ENCODE data around the gene TFIP11.

Gene TFIP11

DNA sequence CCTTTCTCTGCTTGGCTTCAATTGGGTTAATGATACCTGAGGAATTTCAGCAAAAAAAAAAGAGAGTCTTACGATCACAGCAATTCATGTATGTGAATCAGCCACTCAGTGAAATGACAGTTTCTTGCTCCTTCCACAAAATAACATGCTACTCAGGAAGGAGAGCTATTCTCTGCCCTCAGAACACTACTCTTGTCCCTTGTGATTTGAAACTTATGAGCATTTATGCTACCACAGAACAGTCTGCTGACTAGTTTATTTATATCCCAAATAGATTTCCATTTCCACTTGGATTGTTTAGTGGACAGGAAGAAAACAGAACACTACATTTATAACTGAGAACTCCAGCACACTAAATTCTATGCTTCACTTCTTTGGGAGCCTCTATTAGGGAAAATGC, 8.5 kb downstream of the TFIP11 start:
- DNase-seq (ENCODE audit: low read depth in 2 of 2), result no peak

- no peak for DNase-seq (ENCODE audit: low read depth in 2 of 2)
Observed at GRCh38 chr22:26502688-26503561, 9.3 kb downstream of the TFIP11 start.

GRCh38 chr22:26501996-26502395, 10.3 kb downstream of the TFIP11 start:
- DNase-seq (ENCODE audit: low read depth in 2 of 2), result no peak

- DNase-seq (ENCODE audit: low read depth in 2 of 2), result no peak
Observed at GRCh38 chr22:26499188-26499703, 13.0 kb downstream of the TFIP11 start.

DNA sequence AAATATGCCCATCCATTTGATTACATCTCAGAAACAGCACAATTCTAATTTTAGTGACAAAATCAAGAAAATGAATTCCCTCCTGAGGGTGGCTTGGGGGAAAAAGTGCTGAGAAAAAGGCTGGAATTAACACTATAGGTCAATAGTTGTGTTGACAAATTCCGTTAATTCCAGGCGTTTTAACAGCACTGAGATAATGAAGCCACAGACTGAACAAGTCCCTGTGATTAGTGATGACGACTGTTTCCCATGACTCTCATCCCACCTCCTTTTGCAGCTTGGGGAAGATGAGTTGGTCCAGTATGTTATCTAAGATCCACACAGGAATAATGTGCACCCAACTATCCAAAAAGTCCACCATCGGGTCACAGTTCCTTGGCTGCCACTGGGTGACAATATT, 15.8 kb downstream of the TFIP11 start:
- DNase-seq (ENCODE audit: low read depth in 2 of 2), result no peak

GRCh38 chr22:26494506-26494905, 17.8 kb downstream of the TFIP11 start:
- no peak for DNase-seq (ENCODE audit: low read depth in 2 of 2)

DNA sequence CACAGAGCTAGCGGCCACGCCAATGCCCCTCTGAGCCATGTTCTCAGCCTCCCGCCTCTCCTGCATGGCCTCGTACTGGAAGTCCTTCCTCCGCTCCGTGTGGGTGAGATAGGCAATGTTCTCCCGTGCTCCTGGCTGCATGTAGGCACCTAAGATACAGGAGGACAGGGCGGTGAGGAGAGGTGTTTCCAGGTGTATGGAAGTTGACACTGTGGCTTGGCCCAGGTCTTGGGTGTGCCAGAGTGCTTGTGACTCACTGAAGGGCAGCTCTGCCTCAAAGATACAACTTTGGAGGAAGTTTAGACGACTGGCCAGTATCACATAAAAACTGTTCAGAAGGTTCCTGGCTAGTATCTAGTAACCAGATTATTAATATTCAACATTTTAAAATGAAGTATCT, 20.1 kb downstream of the TFIP11 start:
- DNase-seq (ENCODE audit: low read depth in 2 of 2), result no peak

DNA sequence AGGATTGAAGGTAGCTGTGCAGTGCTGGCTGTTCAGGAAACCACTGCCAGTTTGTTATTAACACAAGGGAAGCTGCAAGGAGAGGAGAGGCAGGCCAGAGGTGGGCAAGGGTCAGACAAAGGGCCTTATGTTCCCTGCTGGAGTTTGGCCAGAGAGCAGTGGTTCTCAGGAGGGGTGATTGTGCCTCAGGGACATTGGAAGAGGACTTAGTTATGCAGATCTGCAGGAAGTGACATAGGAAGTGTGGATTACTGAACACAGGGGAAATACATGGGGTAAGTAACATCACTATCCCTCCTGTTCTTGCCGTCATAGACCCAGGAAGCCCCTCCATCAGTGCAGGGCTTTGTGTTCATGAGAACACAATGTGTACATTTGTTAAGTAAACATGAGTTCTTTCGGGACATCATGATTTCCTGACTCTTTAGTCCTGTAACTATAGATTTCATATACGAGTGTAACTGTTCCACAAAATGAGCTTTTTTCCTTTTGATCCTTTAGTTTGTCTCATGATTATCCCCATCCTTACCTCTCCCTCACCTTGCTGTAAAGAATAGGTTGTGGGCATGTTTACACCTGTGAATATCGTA, 22.7 kb downstream of the TFIP11 start:
- DNase-seq (ENCODE audit: low read depth in 2 of 2), result no peak

GRCh38 chr22:26487996-26488395, 24.3 kb downstream of the TFIP11 start:
- DNase-seq (ENCODE audit: low read depth in 2 of 2), result no peak

DNA sequence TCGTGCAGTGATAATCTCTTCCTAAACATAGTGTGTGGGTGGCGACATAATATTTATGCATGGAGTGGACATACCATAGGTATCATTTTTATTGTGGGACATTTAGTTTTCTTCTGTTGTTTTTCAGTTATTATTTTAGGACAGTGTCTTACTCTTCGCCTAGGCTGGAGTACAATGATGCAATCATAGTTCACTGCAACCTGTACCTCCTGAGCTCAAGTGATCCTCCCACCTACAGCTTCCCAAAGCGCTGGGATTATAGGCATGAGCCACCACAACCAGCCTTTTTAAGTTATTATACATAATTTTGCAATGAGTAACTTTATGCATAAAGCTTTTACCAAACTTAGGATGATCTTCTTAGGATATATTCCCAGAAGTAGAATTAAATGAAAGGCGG, 25.9 kb downstream of the TFIP11 start:
- DNase-seq (ENCODE audit: low read depth in 2 of 2), result no peak

GRCh38 chr22:26485806-26486390, 26.4 kb downstream of the TFIP11 start:
- no peak for DNase-seq (ENCODE audit: low read depth in 2 of 2)

DNA sequence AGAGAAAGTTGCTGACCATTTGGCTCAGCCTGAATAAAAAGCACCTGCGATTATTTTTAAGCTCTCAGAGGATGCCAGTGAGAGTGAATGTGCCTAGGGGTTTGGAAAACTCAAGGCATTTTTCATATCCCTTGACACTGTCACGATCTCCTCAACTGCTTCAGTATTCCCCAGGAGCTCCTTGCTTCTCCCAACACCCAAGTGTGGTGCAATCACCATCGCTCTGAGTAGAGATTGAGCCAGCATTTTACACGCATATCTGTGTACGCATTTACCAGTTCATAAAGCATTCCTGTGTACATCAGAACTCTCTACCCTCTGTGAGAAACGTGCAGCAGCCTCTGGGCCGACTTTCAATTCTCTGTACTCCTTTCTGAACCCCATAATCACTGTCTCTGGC, 27.3 kb downstream of the TFIP11 start:
- DNase-seq (ENCODE audit: low read depth in 2 of 2), result no peak

DNA sequence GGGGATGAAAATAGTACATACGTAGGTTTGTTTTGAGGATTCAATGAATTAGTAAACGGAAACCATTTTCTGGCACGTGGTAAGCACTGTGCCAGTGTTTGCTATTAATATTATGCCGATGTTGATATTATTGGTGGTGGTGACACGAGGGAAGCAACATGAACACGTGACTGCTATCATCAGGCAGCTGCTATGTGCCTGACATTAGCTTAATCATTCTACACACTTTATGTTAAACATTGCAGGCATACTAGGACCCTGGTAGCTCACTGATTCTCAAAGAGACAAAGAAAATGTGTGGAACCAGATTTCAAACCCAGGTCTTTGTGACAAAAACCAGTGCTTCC, 27.9 kb downstream of the TFIP11 start:
- DNase-seq (ENCODE audit: low read depth in 2 of 2), result no peak

- DNase-seq (ENCODE audit: low read depth in 2 of 2), result peak; percentile 72 to 75
Observed at GRCh38 chr22:26483439-26484359, 28.6 kb downstream of the TFIP11 start, which contains the start of the genes HPS4 and SRRD. Gene HPS4, minus strand, starts transcription at chr22:26483783. Its CDS starts 2,021 bp downstream, at chr22:26481762. Gene SRRD, plus strand, starts transcription at chr22:26483877. Its CDS starts 14 bp downstream, at chr22:26483891.

DNA sequence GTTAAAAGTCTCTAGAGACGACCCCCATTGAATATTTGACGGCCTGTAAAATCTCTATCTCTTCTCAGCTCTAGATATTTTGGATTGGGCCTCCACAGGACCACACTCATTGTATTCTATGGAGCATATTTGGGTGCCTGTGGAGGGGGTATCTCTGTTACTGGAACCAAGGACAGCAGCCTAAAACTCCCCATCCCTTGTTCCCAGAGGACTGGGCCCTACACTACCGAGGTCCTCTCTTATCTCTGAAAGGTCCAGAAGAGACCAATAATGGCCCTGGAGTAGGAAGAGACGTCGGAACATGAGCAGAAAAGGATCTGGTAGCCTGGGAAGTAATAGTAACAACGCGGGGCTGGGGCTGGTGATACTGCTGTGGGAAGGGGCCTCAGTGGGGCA, 29.2 kb downstream of the TFIP11 start:
- DNase-seq (ENCODE audit: low read depth in 2 of 2), result no peak

GRCh38 chr22:26482161-26482560, 30.1 kb downstream of the TFIP11 start:
- no peak for DNase-seq (ENCODE audit: low read depth in 2 of 2)

- DNase-seq (ENCODE audit: low read depth in 2 of 2), result no peak
Observed at GRCh38 chr22:26481694-26482093, 30.6 kb downstream of the TFIP11 start.

- no peak for DNase-seq (ENCODE audit: low read depth in 2 of 2)
Observed at GRCh38 chr22:26481112-26481693, 31.1 kb downstream of the TFIP11 start.

DNA sequence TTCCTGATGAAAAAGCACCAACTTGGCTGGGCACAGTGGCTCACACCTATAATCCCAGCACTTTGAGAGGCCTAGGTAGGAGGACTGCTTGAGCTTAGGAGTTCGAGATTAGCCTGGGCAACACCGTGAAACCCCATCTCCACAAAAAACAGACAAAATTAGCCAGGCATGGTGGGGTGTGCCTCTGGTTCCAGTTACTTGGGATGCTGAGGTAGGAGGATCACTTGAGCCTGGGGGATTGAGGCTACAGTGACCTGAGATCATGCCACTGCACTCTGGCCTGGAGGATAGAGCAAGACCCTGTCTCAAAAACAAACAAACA, 31.7 kb downstream of the TFIP11 start:
- DNase-seq (ENCODE audit: low read depth in 2 of 2), result no peak

DNA sequence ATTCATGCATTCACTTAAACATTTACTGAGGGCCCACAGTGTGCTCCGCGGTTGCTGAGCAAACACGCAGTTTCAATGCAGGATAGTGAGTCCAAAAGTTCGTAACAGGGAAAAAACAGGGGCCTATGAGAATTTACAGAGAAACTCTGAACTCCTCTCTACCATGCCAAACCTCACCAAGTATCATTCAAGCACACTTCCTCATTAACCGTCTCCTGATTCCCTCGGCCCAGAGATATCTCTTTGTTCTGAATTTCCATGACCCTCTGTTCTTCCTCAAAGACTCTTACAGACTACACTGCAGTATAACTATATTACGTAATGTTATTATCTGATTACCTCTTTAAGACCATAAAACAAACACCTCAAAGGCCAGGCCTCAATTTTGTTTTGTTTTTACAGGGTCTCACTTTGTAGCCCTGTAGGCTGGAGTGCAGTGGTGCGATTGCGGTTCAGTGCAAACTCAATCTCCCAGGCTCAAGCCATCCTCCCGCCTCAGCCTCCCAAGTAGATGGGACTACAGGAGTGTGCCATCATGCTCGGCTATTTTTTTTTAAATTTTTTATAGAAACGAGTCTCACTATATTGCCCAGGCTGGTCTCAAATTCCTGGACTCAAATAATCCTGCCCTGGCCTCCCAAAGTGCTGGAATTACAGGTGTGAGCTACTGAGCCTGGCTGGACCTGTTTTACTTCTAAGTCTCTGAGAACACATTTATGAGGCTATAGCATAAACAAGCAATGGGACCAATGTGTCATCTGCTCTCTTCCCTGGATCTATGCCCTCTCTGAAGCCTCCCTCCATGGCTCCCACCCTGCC, 32.3 kb downstream of the TFIP11 start:
- no peak for DNase-seq (ENCODE audit: low read depth in 2 of 2)
